BLaER1 treated with 17β-estradiol and CSF1 and Interleukin-3, amounts not matched to agents 10 nM and 100 nM (cell line): ENCODE data around the gene SCFD2.

ENCODE experiments used
- H3K27ac ChIP-seq, 11 experiments: shearing (Covaris generic); formaldehyde crosslinking; 2 replicates each; pipeline ENCODE4 v1.8.1; 2022
- H3K27me3 ChIP-seq, 11 experiments: shearing (Covaris generic); formaldehyde crosslinking; 2 replicates each; pipeline ENCODE4 v1.8.1; 2022
- H3K36me3 ChIP-seq, 11 experiments: shearing (Covaris generic); formaldehyde crosslinking; 2 replicates each; pipeline ENCODE4 v1.8.1; 2022
- H3K4me1 ChIP-seq, 10 experiments: shearing (Covaris generic); formaldehyde crosslinking; 2 replicates each; pipeline ENCODE4 v1.8.1; 2022
- H3K4me2 ChIP-seq, 11 experiments: shearing (Covaris generic); formaldehyde crosslinking; 2 replicates each; pipeline ENCODE4 v1.8.1; 2022
- H3K4me3 ChIP-seq, 10 experiments: shearing (Covaris generic); formaldehyde crosslinking; 2 replicates each; pipeline ENCODE4 v1.8.1; 2022
- H3K9ac ChIP-seq, 11 experiments: shearing (Covaris generic); formaldehyde crosslinking; 2 replicates each; pipeline ENCODE4 v1.8.1; 2022
- H3K9me3 ChIP-seq, 11 experiments: shearing (Covaris generic); formaldehyde crosslinking; replicated peaks in 1 of 11; 2 replicates each; pipeline ENCODE4 v1.8.1; 2022
- H4K20me1 ChIP-seq, 11 experiments: shearing (Covaris generic); formaldehyde crosslinking; 2 replicates each; pipeline ENCODE4 v1.8.1; 2022
- Cebpa-rat ChIP-seq, 11 experiments: shearing (Covaris generic); IDR thresholded peaks; 2 replicates each; pipeline ENCODE4 v1.8.1; 2022

Gene SCFD2

GRCh38 chr4:52884994-52885393, 480.9 kb downstream of the SCFD2 start:
- no peaks in the 10 kb centered on the region for H3K27me3 ChIP-seq
- no peak overlapping the region for H3K27ac ChIP-seq
- peaks cover 5 to 62% (median 26%) of the 10 kb centered on the region in 11 experiments; a peak in 21 of 22 replicates for H3K36me3 ChIP-seq
- peak overlapping the region in 2 of 11 experiments; percentile 9 to 38; a peak in 4 of 22 replicates for H3K4me2 ChIP-seq
- no peak overlapping the region for H3K9ac ChIP-seq
- H4K20me1 ChIP-seq = no peaks in the 10 kb centered on the region
- H3K4me3 ChIP-seq = no peak overlapping the region
- peaks cover 21 to 49% (median 37%) of the 10 kb centered on the region in 11 experiments for H3K9me3 ChIP-seq
- peaks cover 17 to 41% (median 30%) of the 10 kb centered on the region in 10 experiments; a peak in 19 of 20 replicates for H3K4me1 ChIP-seq
- TF ChIP-seq Cebpa-rat (IDR thresholded peaks at IDR 0.05) = no peak

- no peak overlapping the region for H3K4me3 ChIP-seq
- 0 out of 22 replicates have a peak overlapping the region, but pooled peaks of 1 of the 11 experiments have one; percentile 26 for H3K27ac ChIP-seq
- H3K27me3 ChIP-seq = no peaks in the 10 kb centered on the region
- H3K9me3 ChIP-seq = peaks cover 21 to 48% (median 37%) of the 10 kb centered on the region in 11 experiments
- no peaks in the 10 kb centered on the region for H4K20me1 ChIP-seq
- H3K9ac ChIP-seq = peak overlapping the region in 1 of 11 experiments; percentile 37; a peak in 1 of 22 replicates
- H3K4me2 ChIP-seq = peak overlapping the region in 9 of 11 experiments; percentile 7 to 44 (median 19); a peak in 11 of 22 replicates
- peaks cover 5 to 56% (median 26%) of the 10 kb centered on the region in 11 experiments; a peak in 21 of 22 replicates for H3K36me3 ChIP-seq
- H3K4me1 ChIP-seq = peaks cover 17 to 41% (median 30%) of the 10 kb centered on the region in 10 experiments; a peak in 19 of 20 replicates
- no peak for TF ChIP-seq Cebpa-rat (IDR thresholded peaks at IDR 0.05)
These were observed 481.9 kb downstream of the SCFD2 start for GRCh38 chr4:52883707-52884669.

- H3K9ac ChIP-seq = peak overlapping the region in 1 of 11 experiments; percentile 37; a peak in 1 of 22 replicates
- H3K36me3 ChIP-seq = peaks cover 5 to 56% (median 26%) of the 10 kb centered on the region in 11 experiments; a peak in 21 of 22 replicates
- H3K27me3 ChIP-seq = no peaks in the 10 kb centered on the region
- H3K9me3 ChIP-seq = peaks cover 21 to 41% (median 36%) of the 10 kb centered on the region in 11 experiments
- no peak for TF ChIP-seq Cebpa-rat (IDR thresholded peaks at IDR 0.05)
- no peak overlapping the region for H3K27ac ChIP-seq
- H3K4me1 ChIP-seq = peaks cover 17 to 41% (median 30%) of the 10 kb centered on the region in 10 experiments; a peak in 19 of 20 replicates
- H3K4me2 ChIP-seq = peak overlapping the region in 10 of 11 experiments; percentile 0 to 44 (median 20); a peak in 13 of 22 replicates
- H4K20me1 ChIP-seq = no peaks in the 10 kb centered on the region
- H3K4me3 ChIP-seq = no peak overlapping the region
These were observed 482.7 kb downstream of the SCFD2 start for GRCh38 chr4:52883183-52883621.

- H3K4me1 ChIP-seq = peaks cover 19 to 53% (median 38%) of the 10 kb centered on the region in 10 experiments; a peak in 19 of 20 replicates
- H4K20me1 ChIP-seq = no peaks in the 10 kb centered on the region
- no peak overlapping the region for H3K9ac ChIP-seq
- H3K36me3 ChIP-seq = peaks cover 0 to 40% (median 16%) of the 10 kb centered on the region in 11 experiments; a peak in 17 of 22 replicates
- peak overlapping the region in 8 of 11 experiments; percentile 0 to 57 (median 52); a peak in 13 of 22 replicates for H3K4me2 ChIP-seq
- no peaks in the 10 kb centered on the region for H3K27me3 ChIP-seq
- no peak overlapping the region for H3K27ac ChIP-seq
- H3K9me3 ChIP-seq = peaks cover 5 to 21% (median 17%) of the 10 kb centered on the region in 11 experiments
- H3K4me3 ChIP-seq = no peak overlapping the region
- TF ChIP-seq Cebpa-rat (IDR thresholded peaks at IDR 0.05) = no peak
These were observed 484.9 kb downstream of the SCFD2 start for GRCh38 chr4:52880994-52881393.

- Histone ChIP-seq H3K9me3 (peaks cover 0 to 13% (median 9%) of the 10 kb centered on the region in 11 experiments; a peak in 11 of 22 replicates), H3K4me2 (no peak overlapping the region), H4K20me1 (no peaks in the 10 kb centered on the region), H3K4me1 (peaks cover 14 to 49% (median 36%) of the 10 kb centered on the region in 10 experiments; a peak in 19 of 20 replicates), H3K27ac (no peak overlapping the region), H3K36me3 (peaks cover 0 to 31% (median 7%) of the 10 kb centered on the region in 11 experiments; a peak in 7 of 22 replicates), H3K9ac (no peak overlapping the region), H3K4me3 (no peak overlapping the region), H3K27me3 (no peaks in the 10 kb centered on the region)
- no peak for TF ChIP-seq Cebpa-rat (IDR thresholded peaks at IDR 0.05)
These were observed 486.4 kb downstream of the SCFD2 start for GRCh38 chr4:52879471-52879870.

GRCh38 chr4:52877694-52878093, 488.2 kb downstream of the SCFD2 start:
- Histone ChIP-seq H3K9me3 (peaks cover 0 to 10% (median 8%) of the 10 kb centered on the region in 11 experiments; a peak in 11 of 22 replicates), H3K4me3 (no peak overlapping the region), H3K36me3 (peaks cover 0 to 31% (median 12%) of the 10 kb centered on the region in 11 experiments; a peak in 10 of 22 replicates), H3K27ac (no peak overlapping the region), H3K4me2 (no peak overlapping the region), H3K27me3 (no peaks in the 10 kb centered on the region), H3K9ac (no peak overlapping the region), H4K20me1 (no peaks in the 10 kb centered on the region), H3K4me1 (peaks cover under 1 to 31% (median 22%) of the 10 kb centered on the region in 10 experiments; a peak in 17 of 20 replicates)
- no peak for TF ChIP-seq Cebpa-rat (IDR thresholded peaks at IDR 0.05)

- Histone ChIP-seq H3K36me3 (peaks cover 0 to 30% (median 7%) of the 10 kb centered on the region in 11 experiments; a peak in 12 of 22 replicates), H4K20me1 (no peaks in the 10 kb centered on the region), H3K9ac (no peak overlapping the region), H3K4me2 (peak overlapping the region in 2 of 11 experiments; percentile 39 to 41; a peak in 1 of 22 replicates), H3K4me3 (no peak overlapping the region), H3K27me3 (no peaks in the 10 kb centered on the region), H3K27ac (no peak overlapping the region), H3K9me3 (peaks cover 0 to 4% (median 2%) of the 10 kb centered on the region in 11 experiments; a peak in 7 of 22 replicates), H3K4me1 (peaks cover 0 to 30% (median 21%) of the 10 kb centered on the region in 10 experiments; a peak in 17 of 20 replicates)
- TF ChIP-seq Cebpa-rat (IDR thresholded peaks at IDR 0.05) = no peak
These were observed 488.8 kb downstream of the SCFD2 start for GRCh38 chr4:52877036-52877435.

GRCh38 chr4:52876069-52876468, 489.8 kb downstream of the SCFD2 start:
- H3K9ac ChIP-seq = no peak overlapping the region
- no peak overlapping the region for H3K4me3 ChIP-seq
- peaks cover 5 to 34% (median 16%) of the 10 kb centered on the region in 11 experiments; a peak in 16 of 22 replicates for H3K36me3 ChIP-seq
- H3K27ac ChIP-seq = no peak overlapping the region
- no peak for TF ChIP-seq Cebpa-rat (IDR thresholded peaks at IDR 0.05)
- peaks cover 0 to 21% (median 13%) of the 10 kb centered on the region in 10 experiments; a peak in 17 of 20 replicates for H3K4me1 ChIP-seq
- no peaks in the 10 kb centered on the region for H3K27me3 ChIP-seq
- H3K4me2 ChIP-seq = peak overlapping the region in 9 of 11 experiments; percentile 19 to 52 (median 32); a peak in 13 of 22 replicates
- no peaks in the 10 kb centered on the region for H4K20me1 ChIP-seq
- no peaks in the 10 kb centered on the region for H3K9me3 ChIP-seq
